Kidney tubule cell (primary cell): ENCODE results near the gene ESRRA.

Source experiments
- DNase-seq: peaks from one replicate; pipeline ENCODE4 v3.0.0-alpha.2; 2018; ENCODE audit warnings: low spot score

ESRRA gene

GRCh38 chr11:64352099-64352994 is 47.0 kb downstream of the ESRRA start:
- no peak for DNase-seq

- DNase-seq = no peak
Measured at GRCh38 chr11:64352995-64353714, 47.8 kb downstream of the ESRRA start.

- DNase-seq = no peak
Measured at GRCh38 chr11:64353715-64354506, 48.6 kb downstream of the ESRRA start.

- peak; percentile 87 for DNase-seq
Measured at GRCh38 chr11:64355078-64355940, 50.0 kb downstream of the ESRRA start.

- DNase-seq = peak; percentile 48
Measured at GRCh38 chr11:64356498-64357411, 51.4 kb downstream of the ESRRA start.

- DNase-seq = no peak
Measured at GRCh38 chr11:64357446-64357845, 52.1 kb downstream of the ESRRA start.

DNA sequence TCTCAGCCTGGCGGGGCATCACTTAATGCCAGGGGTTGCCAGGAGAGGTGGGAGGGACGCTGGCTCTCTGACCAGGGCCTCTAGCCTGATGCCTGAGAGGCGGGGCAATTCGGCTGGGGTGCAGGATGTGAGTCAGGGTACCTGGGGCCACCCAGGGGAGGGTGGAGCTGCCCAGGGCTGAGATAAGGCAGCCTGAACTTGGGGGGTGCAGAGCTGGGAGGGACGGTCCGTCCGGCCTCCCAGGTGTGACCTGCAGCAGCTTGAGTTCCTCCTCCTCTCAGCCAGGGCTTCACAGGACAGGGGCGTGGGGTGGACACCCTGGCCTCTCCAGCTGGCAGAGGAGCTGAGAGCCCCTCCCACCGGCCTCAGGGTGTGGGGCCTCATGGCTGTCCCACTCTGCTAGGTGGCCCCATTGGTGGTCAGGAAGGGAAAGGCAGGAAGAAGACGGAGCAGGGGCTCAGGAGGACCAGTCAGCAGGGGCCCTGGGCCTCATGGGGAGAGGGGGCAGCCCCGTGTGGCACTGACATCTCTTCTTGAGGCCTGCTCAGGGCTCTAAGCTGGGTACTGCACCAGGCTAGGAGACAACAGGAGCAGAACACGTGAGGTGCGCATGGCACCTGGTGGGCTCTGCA is 52.7 kb downstream of the ESRRA start:
- peak; percentile 75 for DNase-seq

GRCh38 chr11:64358536-64358906 is 53.2 kb downstream of the ESRRA start:
- no peak for DNase-seq

- DNase-seq = peak; percentile 77
Measured at GRCh38 chr11:64358907-64359711, 53.8 kb downstream of the ESRRA start, which contains the start of gene RPS6KA4. RPS6KA4 (plus strand) TSS chr11:64359162; CDS start chr11:64359236, 74 bp downstream.

DNA sequence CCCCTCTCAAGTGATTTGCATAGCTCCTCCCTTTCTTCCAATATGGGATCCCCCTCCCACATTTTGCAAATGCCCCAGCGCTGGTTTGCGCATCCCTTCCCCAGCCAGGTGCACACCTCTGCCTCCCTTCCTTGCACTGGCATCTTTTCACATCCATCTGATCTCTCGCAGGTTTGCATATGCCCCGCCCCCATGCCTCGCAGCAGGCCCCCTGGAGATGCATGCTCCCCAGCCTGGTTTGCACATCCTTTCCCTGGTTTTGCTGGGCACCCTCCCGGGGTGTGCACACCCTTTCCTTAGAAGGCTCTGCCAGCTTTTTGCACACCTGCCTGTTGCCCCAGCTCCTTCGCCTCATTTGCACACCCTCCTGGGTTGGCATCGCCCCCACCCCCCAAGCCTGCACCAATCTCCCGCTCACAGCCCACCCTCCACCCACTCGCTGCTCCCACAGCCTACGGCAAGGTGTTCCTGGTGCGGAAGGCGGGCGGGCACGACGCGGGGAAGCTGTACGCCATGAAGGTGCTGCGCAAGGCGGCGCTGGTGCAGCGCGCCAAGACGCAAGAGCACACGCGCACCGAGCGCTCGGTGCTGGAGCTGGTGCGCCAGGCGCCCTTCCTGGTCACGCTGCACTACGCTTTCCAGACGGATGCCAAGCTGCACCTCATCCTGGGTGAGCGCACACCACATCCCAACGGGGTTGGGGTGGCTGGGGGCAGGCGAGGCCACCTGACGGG is 54.6 kb downstream of the ESRRA start:
- DNase-seq = peak; percentile 44

DNA sequence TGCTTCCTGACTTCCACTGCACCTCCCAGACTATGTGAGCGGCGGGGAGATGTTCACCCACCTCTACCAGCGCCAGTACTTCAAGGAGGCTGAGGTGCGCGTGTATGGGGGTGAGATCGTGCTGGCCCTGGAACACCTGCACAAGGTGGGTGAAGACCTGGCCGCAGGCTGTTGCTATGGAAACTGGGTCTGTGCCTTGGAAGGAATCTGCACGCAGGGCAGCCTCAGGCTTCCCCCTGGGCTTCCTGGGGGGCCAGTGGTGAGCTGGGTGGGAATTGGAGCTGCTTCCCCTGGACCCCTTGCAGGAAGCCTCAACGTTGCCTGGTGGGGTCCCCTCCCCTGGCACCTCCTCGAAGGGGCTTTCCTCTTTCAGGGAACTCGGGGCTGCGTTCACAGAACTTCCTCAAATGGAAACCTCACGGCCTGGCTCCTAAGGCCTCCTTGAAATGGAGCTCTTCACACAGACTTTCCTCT is 55.2 kb downstream of the ESRRA start:
- no peak for DNase-seq

DNA sequence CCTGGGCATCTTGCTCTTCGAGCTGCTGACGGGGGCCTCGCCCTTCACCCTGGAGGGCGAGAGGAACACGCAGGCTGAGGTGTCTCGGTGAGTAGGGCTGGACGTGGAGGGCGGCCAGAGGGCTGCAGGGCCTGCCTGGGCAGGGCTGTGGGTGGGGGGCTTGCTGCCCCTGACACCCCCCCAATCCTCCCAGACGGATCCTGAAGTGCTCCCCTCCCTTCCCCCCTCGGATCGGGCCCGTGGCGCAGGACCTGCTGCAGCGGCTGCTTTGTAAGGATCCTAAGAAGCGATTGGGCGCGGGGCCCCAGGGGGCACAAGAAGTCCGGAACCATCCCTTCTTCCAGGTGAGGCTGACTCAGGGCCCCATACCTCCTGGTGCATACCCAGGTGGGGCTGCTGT is 56.3 kb downstream of the ESRRA start:
- DNase-seq = no peak

DNA sequence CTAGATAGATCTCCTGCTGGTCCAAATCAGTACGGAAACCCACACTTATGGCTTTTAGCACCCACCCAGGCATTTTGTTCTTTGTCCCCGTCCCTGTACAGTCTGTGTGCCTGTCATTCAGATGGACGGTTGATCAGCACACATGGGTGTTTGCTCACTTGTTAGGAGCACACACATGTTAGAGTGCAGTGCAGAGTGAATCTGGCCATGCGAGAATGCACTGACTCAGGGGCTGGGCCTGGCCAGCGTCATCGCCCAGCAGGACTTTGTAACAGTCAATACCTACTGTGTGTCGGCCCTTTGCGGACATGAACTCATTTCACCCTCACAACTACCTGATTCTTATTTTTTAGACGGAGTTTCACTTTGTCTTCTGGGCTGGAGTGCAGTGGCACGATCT is 57.0 kb downstream of the ESRRA start:
- no peak for DNase-seq

DNA sequence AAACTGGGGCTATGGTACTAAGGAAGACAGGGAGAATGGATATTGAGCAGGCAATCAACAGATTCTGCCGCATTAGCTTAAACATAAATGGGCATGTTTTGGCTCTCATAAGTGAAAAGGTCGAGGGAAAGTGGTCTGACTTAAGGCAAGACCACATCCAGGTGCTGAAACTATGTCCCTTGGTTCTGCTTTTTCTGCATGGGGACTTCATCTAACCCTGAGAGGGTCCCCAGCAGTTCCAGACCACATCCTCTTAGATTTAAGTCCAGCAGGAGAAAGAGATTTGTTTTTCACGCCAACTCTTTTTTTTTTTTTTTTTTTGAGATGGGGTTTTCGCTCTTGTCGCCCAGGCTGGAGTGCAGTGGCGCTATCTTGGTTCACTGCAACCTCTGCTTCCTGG is 59.1 kb downstream of the ESRRA start:
- no peak for DNase-seq

DNA sequence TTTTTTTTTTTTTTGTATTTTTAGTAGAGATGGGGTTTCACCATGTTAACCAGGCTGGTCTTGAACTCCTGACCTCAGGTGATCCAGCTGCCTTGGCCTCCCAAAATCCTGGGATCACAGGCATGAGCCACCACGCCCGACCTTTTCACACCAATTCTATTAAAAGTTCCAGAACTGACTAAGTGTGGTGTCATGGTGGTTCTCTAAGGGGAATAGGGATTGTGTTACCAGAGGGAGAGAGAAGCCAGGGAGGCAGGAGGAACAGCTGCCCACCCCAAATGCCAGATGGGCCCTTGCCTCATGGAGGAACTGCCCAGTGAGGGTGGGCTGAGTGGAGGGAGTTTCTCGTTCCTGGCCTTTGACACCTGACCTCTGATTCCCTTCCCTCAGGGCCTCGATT is 59.6 kb downstream of the ESRRA start:
- no peak for DNase-seq
